ENCODE data around the gene PARP2. TPM values are rescaled to one million over a fixed set of nuclear protein-coding genes. Genes with fewer than 3 reads are reported as not detected.

PARP2 gene
- total and polyA plus RNA-seq, 2 donors (not counting 3 experiments of a cell fraction or from before 2014, with no cell fraction given) = 15.7 to 30.6 TPM

- no peak overlapping the region for H3K27ac ChIP-seq (ENCODE audit: insufficient read depth, low read depth, low read length)
- no peaks in the 10 kb centered on the region for H3K9me3 ChIP-seq (replicated peaks; ENCODE audit: control insufficient read depth, insufficient read depth, low read length)
- intact Hi-C loops (cut with micrococcal nuclease) = no loop called here
- dilution Hi-C loops (cut with MboI; ENCODE audit: extremely low pct_ligation_motif_present, low sequenced_read_pairs) = no loop called here
- H2AFZ ChIP-seq (ENCODE audit: low read depth, low read length) = no peak overlapping the region
- no peak overlapping the region for H3K9ac ChIP-seq (replicated peaks; ENCODE audit: extremely low read depth, insufficient read depth, low read length)
- no peaks in the 10 kb centered on the region for H3K79me2 ChIP-seq (ENCODE audit: control insufficient read depth, insufficient read depth, low read length)
- no peaks in the 10 kb centered on the region for H3K27me3 ChIP-seq (ENCODE audit: control insufficient read depth in 2 of 2, insufficient read depth in 2 of 2, low read length in 2 of 2)
- no peaks in the 10 kb centered on the region for H3K4me1 ChIP-seq (ENCODE audit: control insufficient read depth, extremely low read depth, insufficient read depth, low read length)
- no peaks in the 10 kb centered on the region for H4K20me1 ChIP-seq (replicated peaks; ENCODE audit: control insufficient read depth, extremely low read depth, insufficient read depth, low read length)
- H3K36me3 ChIP-seq (ENCODE audit: control insufficient read depth in 2 of 2, extremely low read depth in 1 of 2, insufficient read depth in 2 of 2, low read length in 2 of 2) = peaks cover 23 to 78% of the 10 kb centered on the region in 2 experiments
- H3K4me2 ChIP-seq (ENCODE audit: insufficient read depth, low read length) = no peak overlapping the region
- no peaks in the 10 kb centered on the region for H3K9me1 ChIP-seq (replicated peaks; ENCODE audit: control insufficient read depth, extremely low read depth, insufficient read depth, low read length)
- no TSS peak for BruUV-seq (replicated peaks)
- H3K4me3 ChIP-seq (replicated peaks in 1 of 3; ENCODE audit: insufficient read depth in 1 of 3, low read depth in 1 of 3, low read length in 3 of 3) = no peak overlapping the region
- no peak for DNase-seq (ENCODE audit: low read depth, low spot score)
- FAIRE-seq = no peak
- TF ChIP-seq POLR2AphosphoS5 (IDR thresholded peaks at IDR 0.05; ENCODE audit: insufficient read depth, low read depth, low read length) = no peak
- TF ChIP-seq, protein P1, sequence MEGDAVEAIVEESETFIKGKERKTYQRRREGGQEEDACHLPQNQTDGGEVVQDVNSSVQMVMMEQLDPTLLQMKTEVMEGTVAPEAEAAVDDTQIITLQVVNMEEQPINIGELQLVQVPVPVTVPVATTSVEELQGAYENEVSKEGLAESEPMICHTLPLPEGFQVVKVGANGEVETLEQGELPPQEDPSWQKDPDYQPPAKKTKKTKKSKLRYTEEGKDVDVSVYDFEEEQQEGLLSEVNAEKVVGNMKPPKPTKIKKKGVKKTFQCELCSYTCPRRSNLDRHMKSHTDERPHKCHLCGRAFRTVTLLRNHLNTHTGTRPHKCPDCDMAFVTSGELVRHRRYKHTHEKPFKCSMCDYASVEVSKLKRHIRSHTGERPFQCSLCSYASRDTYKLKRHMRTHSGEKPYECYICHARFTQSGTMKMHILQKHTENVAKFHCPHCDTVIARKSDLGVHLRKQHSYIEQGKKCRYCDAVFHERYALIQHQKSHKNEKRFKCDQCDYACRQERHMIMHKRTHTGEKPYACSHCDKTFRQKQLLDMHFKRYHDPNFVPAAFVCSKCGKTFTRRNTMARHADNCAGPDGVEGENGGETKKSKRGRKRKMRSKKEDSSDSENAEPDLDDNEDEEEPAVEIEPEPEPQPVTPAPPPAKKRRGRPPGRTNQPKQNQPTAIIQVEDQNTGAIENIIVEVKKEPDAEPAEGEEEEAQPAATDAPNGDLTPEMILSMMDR (IDR thresholded peaks at IDR 0.05; ENCODE audit: extremely low read depth in 1 of 2, insufficient read depth in 1 of 2, low read depth in 1 of 2, low read length in 2 of 2) = no peak
- POLR2A ChIA-PET = no interaction called here
- CTCF ChIA-PET = interaction anchor here (1.6 kb wide), 1 partner anchor 34 kb away, joined by 3 read pairs; no protein-coding TSS in a partner anchor
Observed at GRCh38 chr14:20381341-20381740, 37.9 kb downstream of the PARP2 start.

- H4K20me1 ChIP-seq (replicated peaks; ENCODE audit: control insufficient read depth, extremely low read depth, insufficient read depth, low read length) = no peaks in the 10 kb centered on the region
- H3K9ac ChIP-seq (replicated peaks; ENCODE audit: extremely low read depth, insufficient read depth, low read length) = no peak overlapping the region
- no peak overlapping the region for H3K4me3 ChIP-seq (replicated peaks in 1 of 3; ENCODE audit: insufficient read depth in 1 of 3, low read depth in 1 of 3, low read length in 3 of 3)
- FAIRE-seq = no peak
- H2AFZ ChIP-seq (ENCODE audit: low read depth, low read length) = no peak overlapping the region
- H3K4me2 ChIP-seq (ENCODE audit: insufficient read depth, low read length) = no peak overlapping the region
- dilution Hi-C loops (cut with MboI; ENCODE audit: extremely low pct_ligation_motif_present, low sequenced_read_pairs) = no loop called here
- TF ChIP-seq MYC (IDR thresholded peaks at IDR 0.05; ENCODE audit: low read depth, low read length) = no peak
- TF ChIP-seq EZH2 (IDR thresholded peaks at IDR 0.05; ENCODE audit: borderline replicate concordance, low read depth, low read length, severe bottlenecking) = no peak
- TF ChIP-seq POLR2A (IDR thresholded peaks at IDR 0.05; ENCODE audit: low read depth, low read length) = no peak
- TF ChIP-seq POLR2AphosphoS5 (IDR thresholded peaks at IDR 0.05; ENCODE audit: insufficient read depth, low read depth, low read length) = no peak
- TF ChIP-seq, protein P1 (IDR thresholded peaks at IDR 0.05; ENCODE audit: extremely low read depth in 1 of 2, insufficient read depth in 1 of 2, low read depth in 1 of 2, low read length in 2 of 2) = no peak
- no peak for TF ChIP-seq JUN (IDR thresholded peaks at IDR 0.05; ENCODE audit: borderline replicate concordance, insufficient read depth, insufficient read length, low read depth)
- TF ChIP-seq MAX (IDR thresholded peaks at IDR 0.05; ENCODE audit: insufficient read depth, insufficient read length) = no peak
- no peak for TF ChIP-seq FOS (IDR thresholded peaks at IDR 0.05; ENCODE audit: borderline replicate concordance, insufficient read depth, low read length)
- TF ChIP-seq GATA2 (IDR thresholded peaks at IDR 0.05; ENCODE audit: insufficient read depth, insufficient read length, low read depth, low read length) = no peak
- H3K9me1 ChIP-seq (replicated peaks; ENCODE audit: control insufficient read depth, extremely low read depth, insufficient read depth, low read length) = no peaks in the 10 kb centered on the region
- ChIA-PET POLR2A (no interaction called here), CTCF (no interaction called here)
- no peaks in the 10 kb centered on the region for H3K79me2 ChIP-seq (ENCODE audit: control insufficient read depth, insufficient read depth, low read length)
- H3K4me1 ChIP-seq (ENCODE audit: control insufficient read depth, extremely low read depth, insufficient read depth, low read length) = no peaks in the 10 kb centered on the region
- BruUV-seq (replicated peaks) = no TSS peak
- H3K36me3 ChIP-seq (ENCODE audit: control insufficient read depth in 2 of 2, extremely low read depth in 1 of 2, insufficient read depth in 2 of 2, low read length in 2 of 2) = peaks cover 23 to 78% of the 10 kb centered on the region in 2 experiments
- no peak for DNase-seq (ENCODE audit: low read depth, low spot score)
- intact Hi-C loops (cut with micrococcal nuclease) = no loop called here
- no peaks in the 10 kb centered on the region for H3K27me3 ChIP-seq (ENCODE audit: control insufficient read depth in 2 of 2, insufficient read depth in 2 of 2, low read length in 2 of 2)
- H3K9me3 ChIP-seq (replicated peaks; ENCODE audit: control insufficient read depth, insufficient read depth, low read length) = no peaks in the 10 kb centered on the region
- no peak overlapping the region for H3K27ac ChIP-seq (ENCODE audit: insufficient read depth, low read depth, low read length)
Observed at GRCh38 chr14:20382526-20382925, 39.1 kb downstream of the PARP2 start.
